Type B pancreatic cell (in vitro differentiated cells): ENCODE measurements around the gene GYS2. TPM values are rescaled to one million over a fixed set of nuclear protein-coding genes. Genes with fewer than 3 reads are reported as not detected.

Experiments
- DNase-seq: peaks from one replicate; pipeline ENCODE4 v3.0.0; 2021; ENCODE audit warnings: mixed read lengths; ENCODE audit not compliant: unreplicated experiment; ENCODE audit errors: extremely low spot score
- H3K27ac Mint-ChIP-seq: 2 replicates; pipeline ENCODE4 v1.8.0; 2021; ENCODE audit warnings: mild to moderate bottlenecking, mixed read lengths
- H3K27me3 Mint-ChIP-seq: 2 replicates; pipeline ENCODE4 v1.8.0; 2021; ENCODE audit warnings: mixed read lengths
- H3K36me3 Mint-ChIP-seq: 2 replicates; pipeline ENCODE4 v1.8.0; 2021; ENCODE audit warnings: mixed read lengths
- H3K4me1 Mint-ChIP-seq: one replicate; pipeline ENCODE4 v1.8.0; 2021; ENCODE audit warnings: mixed read lengths; ENCODE audit not compliant: unreplicated experiment
- H3K4me3 Mint-ChIP-seq: 2 replicates; pipeline ENCODE4 v1.8.0; 2021; ENCODE audit warnings: mild to moderate bottlenecking, mixed read lengths
- H3K9me3 Mint-ChIP-seq: 2 replicates; pipeline ENCODE4 v1.8.0; 2021; ENCODE audit warnings: mixed read lengths
- CTCF ChIP-seq: fragments of 200-600 bp; sonication (generic); conservative IDR thresholded peaks from 2 replicates; pipeline ENCODE4 v1.5.0; 2021; ENCODE audit warnings: antibody characterized with exemption, mild to moderate bottlenecking
- total RNA-seq: library from RNA; stranded (reverse); gene quantifications from 2 replicates; pipeline ENCODE4 v1.2.1, GENCODE V29; 2021; ENCODE audit warnings: low replicate concordance

Gene GYS2
- total RNA-seq, 1 donor from 2014 or later = not detected

DNA sequence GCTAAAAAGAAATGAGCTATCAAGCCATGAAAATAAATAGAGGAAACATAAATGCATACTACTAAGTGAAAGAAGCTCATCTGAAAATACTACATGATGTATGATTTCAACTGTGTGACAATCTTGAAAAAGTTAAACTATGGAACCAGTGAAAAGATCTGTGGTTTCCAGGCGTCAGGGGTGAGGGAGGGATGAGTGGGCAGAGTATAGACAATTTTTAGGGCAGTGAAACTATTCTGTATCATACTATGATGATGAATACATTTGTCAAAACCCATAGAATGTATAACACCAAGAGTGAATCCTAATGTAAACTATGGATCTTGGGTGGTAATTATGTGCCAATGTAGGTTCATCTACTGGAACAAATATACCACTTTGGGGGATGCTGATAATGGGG lies 57.2 kb downstream of the GYS2 start:
- Mint-ChIP-seq H3K27ac (no peak overlapping the region), H3K4me3 (no peak overlapping the region), H3K9me3 (no peaks in the 10 kb centered on the region)

GRCh38 chr12:21546716-21547115 lies 57.9 kb downstream of the GYS2 start:
- no peak for TF ChIP-seq CTCF

More for the DNA sequence above, 57.2 kb downstream of the GYS2 start:
- no peak for DNase-seq
- Mint-ChIP-seq H3K36me3 (no peaks in the 10 kb centered on the region), H3K4me1 (no peaks in the 10 kb centered on the region), H3K27me3 (peaks cover 12% of the 10 kb centered on the region)
- TF ChIP-seq CTCF = no peak

DNA sequence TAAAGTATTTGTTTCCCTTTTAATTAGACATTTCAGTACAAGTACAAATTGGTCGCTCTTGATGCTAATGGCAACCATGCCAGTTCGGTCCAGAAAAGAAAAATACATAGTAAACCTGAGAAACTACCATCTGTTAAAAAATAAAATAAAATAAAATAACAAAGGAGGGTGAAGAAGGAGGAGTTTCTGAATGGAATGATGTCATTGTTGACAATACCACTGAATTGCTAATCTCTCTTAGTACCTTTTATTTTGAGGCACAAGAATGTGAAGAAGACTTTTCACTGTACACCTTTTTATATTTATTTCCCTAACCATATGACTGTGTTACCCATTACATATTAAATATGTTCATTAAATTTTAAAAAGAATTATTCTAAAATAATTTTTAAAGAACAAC lies 59.1 kb downstream of the GYS2 start:
- Mint-ChIP-seq H3K4me1 (no peaks in the 10 kb centered on the region), H3K4me3 (no peak overlapping the region), H3K27me3 (peaks cover 14% of the 10 kb centered on the region), H3K27ac (no peak overlapping the region), H3K36me3 (no peaks in the 10 kb centered on the region), H3K9me3 (no peaks in the 10 kb centered on the region)
- no peak for TF ChIP-seq CTCF
- DNase-seq = no peak

More at GRCh38 chr12:21546716-21547115, 57.9 kb downstream of the GYS2 start:
- Mint-ChIP-seq H3K4me1 (no peaks in the 10 kb centered on the region), H3K4me3 (no peak overlapping the region), H3K27ac (no peak overlapping the region), H3K9me3 (no peaks in the 10 kb centered on the region), H3K36me3 (no peaks in the 10 kb centered on the region), H3K27me3 (peaks cover 14% of the 10 kb centered on the region)
- DNase-seq = no peak

GRCh38 chr12:21543151-21543550 lies 61.5 kb downstream of the GYS2 start:
- Mint-ChIP-seq H3K9me3 (no peaks in the 10 kb centered on the region), H3K36me3 (no peaks in the 10 kb centered on the region), H3K4me3 (no peak overlapping the region), H3K27me3 (peaks cover 18% of the 10 kb centered on the region), H3K27ac (no peak overlapping the region), H3K4me1 (no peaks in the 10 kb centered on the region)
- no peak for DNase-seq
- no peak for TF ChIP-seq CTCF

- no peak for TF ChIP-seq CTCF
- H3K9me3 Mint-ChIP-seq = no peaks in the 10 kb centered on the region
- H3K36me3 Mint-ChIP-seq = no peaks in the 10 kb centered on the region
- no peak for DNase-seq
- peaks cover 22% of the 10 kb centered on the region for H3K27me3 Mint-ChIP-seq
- no peak overlapping the region for H3K27ac Mint-ChIP-seq
- no peaks in the 10 kb centered on the region for H3K4me1 Mint-ChIP-seq
- no peak overlapping the region for H3K4me3 Mint-ChIP-seq
Observed at GRCh38 chr12:21542403-21542802, 62.2 kb downstream of the GYS2 start.

DNA sequence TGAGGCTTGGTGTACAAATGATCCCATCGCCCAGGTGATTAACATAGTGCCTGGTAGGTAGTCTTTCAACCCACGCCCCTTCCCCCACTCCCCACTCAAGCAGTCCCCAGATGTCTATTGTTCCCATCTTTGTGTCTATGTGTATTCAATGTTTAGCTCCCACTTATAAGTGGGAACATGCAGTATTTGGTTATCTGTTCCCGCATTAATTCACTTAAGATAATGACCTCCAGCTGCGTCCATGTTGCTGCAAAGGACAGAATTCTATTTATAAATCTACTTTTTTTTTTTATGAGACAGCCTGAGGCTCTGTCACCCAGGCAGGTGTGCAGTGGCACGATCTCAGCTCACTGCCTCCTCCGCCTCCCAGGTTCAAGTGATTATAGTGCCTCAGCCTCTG lies 62.9 kb downstream of the GYS2 start:
- no peak for TF ChIP-seq CTCF
- H3K4me3 Mint-ChIP-seq = no peak overlapping the region

More for the DNA sequence above, 62.9 kb downstream of the GYS2 start:
- Mint-ChIP-seq H3K4me1 (no peaks in the 10 kb centered on the region), H3K27me3 (peaks cover 25% of the 10 kb centered on the region), H3K9me3 (no peaks in the 10 kb centered on the region), H3K36me3 (no peaks in the 10 kb centered on the region), H3K27ac (no peak overlapping the region)
- DNase-seq = no peak
